Brain microvascular endothelial cell (primary cell): ENCODE measurements around the gene LYPD6.

Experiments used
- DNase-seq: peaks from one replicate; pipeline ENCODE4 v3.0.0-alpha.2; 2020
- H3K27ac ChIP-seq: fragments of 250-450 bp; sonication (Bioruptor Pico); 2 replicates; pipeline ENCODE4 v1.5.1; 2020; ENCODE audit warnings: mild to moderate bottlenecking, moderate library complexity
- H3K27me3 ChIP-seq: fragments of 250-450 bp; sonication (Bioruptor Pico); replicated peaks from 2 replicates; pipeline ENCODE4 v1.5.1; 2020; ENCODE audit warnings: mild to moderate bottlenecking
- H3K36me3 ChIP-seq: fragments of 250-450 bp; sonication (Bioruptor Pico); replicated peaks from 2 replicates; pipeline ENCODE4 v1.5.1; 2020; ENCODE audit warnings: mild to moderate bottlenecking
- H3K4me3 ChIP-seq: 2 replicates; pipeline ENCODE4 v1.5.1; 2011; ENCODE audit warnings: low read depth, mild to moderate bottlenecking, control low read depth, low read length, moderate library complexity
- in situ Hi-C: cut with HindIII; loops from 2 replicates; pipeline ENCODE4 v1.10.0; 2017; ENCODE audit warnings: low sequenced_read_pairs, low pct_ligation_motif_present
- TF ChIP-seq, protein P1 (sequence below): IDR thresholded peaks from 2 replicates; pipeline ENCODE4 v1.5.1; 2011; ENCODE audit warnings: low read depth, mild to moderate bottlenecking, moderate library complexity, low read length, control low read depth, inconsistent platforms; ENCODE audit errors: missing control alignments

LYPD6 gene

GRCh38 chr2:149463328-149464002, 133.1 kb downstream of the LYPD6 start:
- Histone ChIP-seq H3K4me3 (no peak overlapping the region), H3K27me3 (no peaks in the 10 kb centered on the region), H3K27ac (no peak overlapping the region), H3K36me3 (no peaks in the 10 kb centered on the region)
- TF ChIP-seq, protein P1, sequence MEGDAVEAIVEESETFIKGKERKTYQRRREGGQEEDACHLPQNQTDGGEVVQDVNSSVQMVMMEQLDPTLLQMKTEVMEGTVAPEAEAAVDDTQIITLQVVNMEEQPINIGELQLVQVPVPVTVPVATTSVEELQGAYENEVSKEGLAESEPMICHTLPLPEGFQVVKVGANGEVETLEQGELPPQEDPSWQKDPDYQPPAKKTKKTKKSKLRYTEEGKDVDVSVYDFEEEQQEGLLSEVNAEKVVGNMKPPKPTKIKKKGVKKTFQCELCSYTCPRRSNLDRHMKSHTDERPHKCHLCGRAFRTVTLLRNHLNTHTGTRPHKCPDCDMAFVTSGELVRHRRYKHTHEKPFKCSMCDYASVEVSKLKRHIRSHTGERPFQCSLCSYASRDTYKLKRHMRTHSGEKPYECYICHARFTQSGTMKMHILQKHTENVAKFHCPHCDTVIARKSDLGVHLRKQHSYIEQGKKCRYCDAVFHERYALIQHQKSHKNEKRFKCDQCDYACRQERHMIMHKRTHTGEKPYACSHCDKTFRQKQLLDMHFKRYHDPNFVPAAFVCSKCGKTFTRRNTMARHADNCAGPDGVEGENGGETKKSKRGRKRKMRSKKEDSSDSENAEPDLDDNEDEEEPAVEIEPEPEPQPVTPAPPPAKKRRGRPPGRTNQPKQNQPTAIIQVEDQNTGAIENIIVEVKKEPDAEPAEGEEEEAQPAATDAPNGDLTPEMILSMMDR: no peak
- DNase-seq: no peak
- in situ Hi-C loops: no loop called here

DNA sequence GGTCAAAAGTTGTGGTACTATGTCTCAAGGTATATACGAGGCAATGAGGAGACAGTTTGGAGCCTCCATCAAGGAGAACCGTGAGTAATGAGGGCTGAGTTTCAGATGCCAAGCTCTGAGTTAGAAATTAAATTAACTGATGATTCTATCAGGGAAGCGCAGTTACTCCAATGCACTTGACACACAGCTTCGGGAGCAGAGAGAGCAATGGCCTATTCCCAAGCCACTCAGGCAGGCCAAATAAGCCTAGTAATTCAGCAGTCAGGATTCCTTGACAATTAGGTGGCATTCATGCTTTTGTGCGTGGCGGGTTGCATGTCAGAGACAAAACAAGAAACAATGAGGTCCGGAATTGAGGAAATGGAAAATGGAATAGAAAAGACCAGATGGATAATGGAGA, 134.0 kb downstream of the LYPD6 start:
- TF ChIP-seq, protein P1: no peak
- Histone ChIP-seq H3K36me3 (no peaks in the 10 kb centered on the region), H3K27ac (no peak overlapping the region), H3K4me3 (no peak overlapping the region), H3K27me3 (no peaks in the 10 kb centered on the region)
- no peak for DNase-seq
- in situ Hi-C loops: no loop called here

- DNase-seq: no peak
- Histone ChIP-seq H3K27me3 (no peaks in the 10 kb centered on the region), H3K4me3 (no peak overlapping the region), H3K36me3 (no peaks in the 10 kb centered on the region), H3K27ac (no peak overlapping the region)
- in situ Hi-C loops: no loop called here
- TF ChIP-seq, protein P1: no peak
These were observed 135.5 kb downstream of the LYPD6 start for GRCh38 chr2:149465873-149466272.

DNA sequence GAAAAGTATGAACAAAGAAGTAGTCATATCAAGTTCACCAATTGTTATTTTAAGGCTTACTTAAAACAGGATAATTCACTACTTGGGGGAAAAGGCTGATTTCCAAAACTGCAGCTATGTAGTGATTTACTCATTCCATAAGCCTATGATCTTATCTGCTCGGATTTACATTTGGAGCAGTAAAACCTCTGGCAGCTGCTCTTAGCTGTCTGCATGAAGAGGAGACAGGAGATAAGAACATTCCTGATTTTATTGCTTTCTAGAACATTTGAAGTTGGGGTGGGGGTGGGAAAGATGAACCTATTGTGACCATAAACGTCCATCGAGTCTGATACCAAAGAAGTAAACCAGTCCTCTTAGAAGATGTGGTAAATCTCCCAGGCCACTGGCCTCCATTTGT, 136.2 kb downstream of the LYPD6 start:
- TF ChIP-seq, protein P1: no peak
- no peak for DNase-seq
- Histone ChIP-seq H3K27ac (no peak overlapping the region), H3K4me3 (no peak overlapping the region), H3K36me3 (no peaks in the 10 kb centered on the region), H3K27me3 (no peaks in the 10 kb centered on the region)
- in situ Hi-C loops: no loop called here

DNA sequence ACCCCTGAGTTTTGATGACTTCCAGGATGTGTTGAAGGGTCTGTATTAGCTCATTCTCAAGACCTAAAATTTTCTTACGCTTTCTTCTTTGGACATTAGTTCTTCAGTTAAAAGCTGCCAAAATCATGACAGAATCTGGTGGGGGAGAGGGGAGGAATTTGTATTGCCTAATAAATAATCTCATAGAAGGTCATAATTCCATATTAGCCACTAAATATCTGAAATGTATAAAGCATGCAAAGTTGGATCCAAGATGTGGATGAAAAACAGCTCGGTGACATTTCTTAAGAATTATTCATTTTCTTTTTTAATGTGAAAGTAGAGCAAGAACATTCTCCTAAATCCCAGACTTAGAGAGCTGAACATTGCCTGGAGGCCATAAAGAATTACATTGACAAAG, 137.0 kb downstream of the LYPD6 start:
- Histone ChIP-seq H3K27ac (no peak overlapping the region), H3K36me3 (no peaks in the 10 kb centered on the region), H3K4me3 (no peak overlapping the region), H3K27me3 (no peaks in the 10 kb centered on the region)
- TF ChIP-seq, protein P1: no peak
- in situ Hi-C loops: no loop called here
- DNase-seq: no peak

DNA sequence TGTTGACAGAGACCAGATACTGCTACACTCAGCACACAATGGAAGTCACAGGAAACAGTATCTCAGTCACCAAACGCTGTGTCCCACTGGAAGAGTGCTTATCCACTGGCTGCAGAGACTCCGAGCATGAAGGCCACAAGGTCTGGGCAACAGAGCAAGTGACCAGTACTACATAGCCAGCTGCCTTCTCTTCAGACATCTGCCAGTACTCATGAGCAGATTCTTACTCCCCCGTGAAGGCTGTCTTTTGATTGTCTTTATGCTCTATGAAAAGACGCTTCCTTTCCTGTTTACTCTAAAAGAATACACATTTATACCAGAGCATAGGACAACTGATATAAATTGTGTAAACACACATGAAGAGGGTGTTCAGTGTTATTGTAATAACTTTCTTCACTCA, 138.2 kb downstream of the LYPD6 start:
- Histone ChIP-seq H3K36me3 (no peaks in the 10 kb centered on the region), H3K27me3 (no peaks in the 10 kb centered on the region), H3K27ac (no peak overlapping the region), H3K4me3 (no peak overlapping the region)
- in situ Hi-C loops: no loop called here
- DNase-seq: no peak
- TF ChIP-seq, protein P1: no peak
